Tibial artery (tissue), 4 donors: ENCODE measurements around the gene ST8SIA5.

Experiments
- DNase-seq, 2 donors: peaks; one replicate each; pipeline ENCODE4 v3.0.0-alpha.2; 2019
- H3K27ac ChIP-seq, 2 donors: fragments of 200-600 bp; sonication (generic) in 1 of 2; 1 replicate in 1 of 2; 2 replicates in 1 of 2; pipeline ENCODE4 v1.5.1; 2018 to 2019; ENCODE audit warnings: mild to moderate bottlenecking in 1 of 2
- H3K27me3 ChIP-seq, 2 donors: fragments of 200-600 bp; sonication (generic) in 1 of 2; one replicate each; pipeline versions ENCODE4 v1.5.1 to v1.6.0; 2016 to 2019
- H3K36me3 ChIP-seq, 3 donors: fragments of 200-600 bp; sonication (generic) in 2 of 3; one replicate each; pipeline ENCODE4 v1.5.1; 2016 to 2019; ENCODE audit warnings: mild to moderate bottlenecking in 2 of 3
- H3K4me1 ChIP-seq, 4 donors: fragments of 200-600 bp; sonication (generic) in 2 of 4; 1 replicate in 3 of 4; 2 replicates in 1 of 4; pipeline ENCODE4 v1.5.1; 2016 to 2019
- H3K4me3 ChIP-seq, 2 donors: fragments of 200-600 bp; sonication (generic) in 1 of 2; 1 replicate in 1 of 2; 2 replicates in 1 of 2; pipeline ENCODE4 v1.5.1; 2018 to 2019; ENCODE audit warnings: mild to moderate bottlenecking in 2 of 2
- H3K9me3 ChIP-seq, 3 donors: fragments of 200-600 bp; sonication (generic) in 1 of 3; one replicate each; pipeline ENCODE4 v1.5.1; 2016 to 2019
- CTCF ChIP-seq, 2 experiments: fragments of 200-600 bp in 1 of 2; fragments of 450-650 bp in 1 of 2; IDR thresholded peaks; one replicate each; pipeline ENCODE4 v1.5.1; 2017 to 2019; ENCODE audit warnings: antibody characterized with exemption in 2 of 2, mild to moderate bottlenecking in 1 of 2, moderate library complexity in 1 of 2
- intact Hi-C: fragments of 100-400 bp; cut with DNase I; formaldehyde crosslinking; loops from one replicate; pipeline ENCODE4 v1.15.0; 2023; ENCODE audit warnings: low total_unique reads

ST8SIA5 gene

GRCh38 chr18:46720092-46720491, 36.8 kb downstream of the ST8SIA5 start:
- intact Hi-C loops, result loop anchor here (2.0 kb wide), 1 partner anchor 55 kb away; no protein-coding TSS in a partner anchor
- Histone ChIP-seq H3K27me3 (no peaks in the 10 kb centered on the region), H3K36me3 (no peaks in the 10 kb centered on the region), H3K9me3 (no peaks in the 10 kb centered on the region), H3K4me3 (no peak overlapping the region), H3K27ac (no peak overlapping the region), H3K4me1 (peaks cover 0 to 8% (median 4%) of the 10 kb centered on the region in 4 donors)
- DNase-seq, result no peak
- TF ChIP-seq CTCF (IDR thresholded peaks at IDR 0.05), result no peak

GRCh38 chr18:46719388-46719787, 37.5 kb downstream of the ST8SIA5 start:
- no peak overlapping the region for H3K4me3 ChIP-seq
- no peak for DNase-seq

GRCh38 chr18:46718501-46719341, 38.1 kb downstream of the ST8SIA5 start:
- TF ChIP-seq CTCF (IDR thresholded peaks at IDR 0.05), result no peak
- Histone ChIP-seq H3K27ac (no peak overlapping the region), H3K9me3 (no peaks in the 10 kb centered on the region), H3K36me3 (no peaks in the 10 kb centered on the region), H3K27me3 (no peaks in the 10 kb centered on the region), H3K4me3 (no peak overlapping the region), H3K4me1 (peaks cover 0 to 8% (median 4%) of the 10 kb centered on the region in 4 donors)
- intact Hi-C loops, result no loop called here
- DNase-seq, result no peak

More at GRCh38 chr18:46719388-46719787, 37.5 kb downstream of the ST8SIA5 start:
- intact Hi-C loops, result no loop called here
- no peak for TF ChIP-seq CTCF (IDR thresholded peaks at IDR 0.05)
- no peaks in the 10 kb centered on the region for H3K9me3 ChIP-seq
- H3K36me3 ChIP-seq, result no peaks in the 10 kb centered on the region
- H3K27me3 ChIP-seq, result no peaks in the 10 kb centered on the region
- no peak overlapping the region for H3K27ac ChIP-seq
- peaks cover 0 to 8% (median 4%) of the 10 kb centered on the region in 4 donors for H3K4me1 ChIP-seq

- H3K27ac ChIP-seq, result no peak overlapping the region
- no peaks in the 10 kb centered on the region for H3K36me3 ChIP-seq
- no peak for TF ChIP-seq CTCF (IDR thresholded peaks at IDR 0.05)
- H3K4me1 ChIP-seq, result peaks cover 0 to 8% (median 4%) of the 10 kb centered on the region in 4 donors
- no peak overlapping the region for H3K4me3 ChIP-seq
- intact Hi-C loops, result no loop called here
- peaks cover 0 to 7% of the 10 kb centered on the region in 2 donors for H3K27me3 ChIP-seq
- no peaks in the 10 kb centered on the region for H3K9me3 ChIP-seq
- no peak for DNase-seq
These were observed 40.0 kb downstream of the ST8SIA5 start for GRCh38 chr18:46716827-46717226.

- no peak for TF ChIP-seq CTCF (IDR thresholded peaks at IDR 0.05)
- H3K36me3 ChIP-seq, result no peaks in the 10 kb centered on the region
- intact Hi-C loops, result no loop called here
These were observed 40.5 kb downstream of the ST8SIA5 start for GRCh38 chr18:46716336-46716735.

More at GRCh38 chr18:46716336-46716735, 40.5 kb downstream of the ST8SIA5 start:
- Histone ChIP-seq H3K4me3 (no peak overlapping the region), H3K9me3 (no peaks in the 10 kb centered on the region), H3K4me1 (peaks cover 0 to 8% (median 4%) of the 10 kb centered on the region in 4 donors), H3K27ac (no peak overlapping the region), H3K27me3 (peaks cover 0 to 12% of the 10 kb centered on the region in 2 donors)
- DNase-seq, result no peak
